Measurements from ENCODE around the gene STPG4.
"Not testable (repeated sequence)": the region's sequence is repeated elsewhere in the genome, so short reads cannot be mapped to it uniquely, and the experiment has no call there.

DNA sequence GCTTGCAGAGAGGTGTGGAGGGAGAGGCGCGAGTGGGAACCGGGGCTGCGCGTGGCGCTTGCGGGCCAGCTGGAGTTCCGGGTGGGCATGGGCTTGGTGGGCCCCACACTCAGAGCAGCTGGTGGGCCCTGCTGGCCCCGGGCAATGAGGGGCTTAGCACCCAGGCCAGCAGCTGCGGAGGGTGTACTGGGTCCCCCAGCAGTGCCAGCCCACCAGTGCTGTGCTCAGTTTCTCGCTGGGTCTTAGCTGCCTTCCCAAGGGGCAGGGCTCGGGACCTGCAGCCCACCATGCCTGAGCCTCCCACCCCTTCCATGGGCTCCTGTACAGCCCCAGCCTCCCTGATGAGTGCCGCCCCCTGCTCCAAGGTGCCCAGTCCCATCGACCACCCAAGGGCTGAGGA, 55.4 kb downstream of the STPG4 start:
- TF ChIP-seq, protein P1, sequence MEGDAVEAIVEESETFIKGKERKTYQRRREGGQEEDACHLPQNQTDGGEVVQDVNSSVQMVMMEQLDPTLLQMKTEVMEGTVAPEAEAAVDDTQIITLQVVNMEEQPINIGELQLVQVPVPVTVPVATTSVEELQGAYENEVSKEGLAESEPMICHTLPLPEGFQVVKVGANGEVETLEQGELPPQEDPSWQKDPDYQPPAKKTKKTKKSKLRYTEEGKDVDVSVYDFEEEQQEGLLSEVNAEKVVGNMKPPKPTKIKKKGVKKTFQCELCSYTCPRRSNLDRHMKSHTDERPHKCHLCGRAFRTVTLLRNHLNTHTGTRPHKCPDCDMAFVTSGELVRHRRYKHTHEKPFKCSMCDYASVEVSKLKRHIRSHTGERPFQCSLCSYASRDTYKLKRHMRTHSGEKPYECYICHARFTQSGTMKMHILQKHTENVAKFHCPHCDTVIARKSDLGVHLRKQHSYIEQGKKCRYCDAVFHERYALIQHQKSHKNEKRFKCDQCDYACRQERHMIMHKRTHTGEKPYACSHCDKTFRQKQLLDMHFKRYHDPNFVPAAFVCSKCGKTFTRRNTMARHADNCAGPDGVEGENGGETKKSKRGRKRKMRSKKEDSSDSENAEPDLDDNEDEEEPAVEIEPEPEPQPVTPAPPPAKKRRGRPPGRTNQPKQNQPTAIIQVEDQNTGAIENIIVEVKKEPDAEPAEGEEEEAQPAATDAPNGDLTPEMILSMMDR (conservative IDR thresholded peaks at IDR 0.05), result not testable (repeated sequence)
- TF ChIP-seq EZH2 (IDR thresholded peaks at IDR 0.05; ENCODE audit: low read depth), result not testable (repeated sequence)
